H9 (cell line): Measurements from ENCODE around the gene RAP1GAP2. TPM values are rescaled to one million over a fixed set of nuclear protein-coding genes. Genes with fewer than 3 reads are reported as not detected.

ENCODE experiments used
- DNase-seq: peaks from one replicate; pipeline ENCODE4 v3.0.0-alpha.2; 2017
- H2AFZ ChIP-seq: one replicate; pipeline ENCODE4 v1.6.1; 2013; ENCODE audit warnings: mild to moderate bottlenecking, low read length, control low read depth, moderate library complexity
- H2AK5ac ChIP-seq: 2 replicates; pipeline ENCODE4 v1.6.1; 2013; ENCODE audit warnings: low read length, control low read depth, mixed read lengths; ENCODE audit not compliant: insufficient read length
- H2BK120ac ChIP-seq: one replicate; pipeline ENCODE4 v1.6.1; 2013; ENCODE audit warnings: low read depth, mild to moderate bottlenecking, low read length, control low read depth, inconsistent platforms; ENCODE audit not compliant: poor library complexity, severe bottlenecking
- H2BK12ac ChIP-seq: 2 replicates; pipeline ENCODE4 v1.6.1; 2013; ENCODE audit warnings: low read length, control low read depth, mixed read lengths, low read depth; ENCODE audit not compliant: insufficient read length
- H2BK15ac ChIP-seq: 2 replicates; pipeline ENCODE4 v1.6.1; 2013; ENCODE audit warnings: low read depth, low read length, control low read depth
- H2BK20ac ChIP-seq: one replicate; pipeline ENCODE4 v1.6.1; 2013; ENCODE audit warnings: low read depth, mild to moderate bottlenecking, low read length, control low read depth, inconsistent platforms; ENCODE audit not compliant: poor library complexity, severe bottlenecking
- H2BK5ac ChIP-seq: 2 replicates; pipeline ENCODE4 v1.6.1; 2013; ENCODE audit warnings: low read length, control low read depth, mixed read lengths; ENCODE audit not compliant: insufficient read length
- H3K14ac ChIP-seq: 2 replicates; pipeline ENCODE4 v1.6.1; 2013; ENCODE audit warnings: low read length, control low read depth; ENCODE audit not compliant: insufficient read depth
- H3K18ac ChIP-seq: 2 replicates; pipeline ENCODE4 v1.6.1; 2013; ENCODE audit warnings: low read depth, mild to moderate bottlenecking, mixed read lengths, low read length, control low read depth; ENCODE audit not compliant: insufficient read length
- H3K23ac ChIP-seq: 2 replicates; pipeline ENCODE4 v1.6.1; 2013; ENCODE audit warnings: low read length, control low read depth, mixed read lengths, low read depth; ENCODE audit not compliant: insufficient read length
- H3K23me2 ChIP-seq: 2 replicates; pipeline ENCODE4 v1.6.1; 2013; ENCODE audit warnings: low read depth, mild to moderate bottlenecking, mixed read lengths, low read length, control low read depth; ENCODE audit not compliant: insufficient read length, poor library complexity, severe bottlenecking
- H3K27ac ChIP-seq: 2 replicates; pipeline ENCODE4 v1.5.1; 2013; ENCODE audit warnings: low read length, control low read depth, mixed read lengths, low read depth; ENCODE audit not compliant: insufficient read length
- H3K27me3 ChIP-seq: 2 replicates; pipeline ENCODE4 v1.6.1; 2013; ENCODE audit warnings: low read length, control low read depth, inconsistent platforms; ENCODE audit not compliant: insufficient read depth
- H3K4ac ChIP-seq: 2 replicates; pipeline ENCODE4 v1.6.1; 2013; ENCODE audit warnings: low read depth, mild to moderate bottlenecking, control low read depth, inconsistent platforms, low read length, moderate library complexity
- H3K4me1 ChIP-seq: 2 replicates; pipeline ENCODE4 v1.6.1; 2013; ENCODE audit warnings: low read length, control low read depth, inconsistent platforms; ENCODE audit not compliant: insufficient read depth
- H3K4me2 ChIP-seq: 2 replicates; pipeline ENCODE4 v1.6.1; 2013; ENCODE audit warnings: low read length, control low read depth, mixed read lengths; ENCODE audit not compliant: insufficient read length, insufficient read depth
- H3K56ac ChIP-seq: 2 replicates; pipeline ENCODE4 v1.6.1; 2013; ENCODE audit warnings: low read depth, mild to moderate bottlenecking, mixed read lengths, low read length, control low read depth; ENCODE audit not compliant: insufficient read length
- H3K79me1 ChIP-seq: 2 replicates; pipeline ENCODE4 v1.6.1; 2013; ENCODE audit warnings: low read depth, mild to moderate bottlenecking, moderate library complexity, low read length, control low read depth, inconsistent platforms; ENCODE audit not compliant: insufficient read depth, poor library complexity, severe bottlenecking
- H3K79me2 ChIP-seq: 2 replicates; pipeline ENCODE4 v1.6.1; 2013; ENCODE audit warnings: low read length, control low read depth, inconsistent platforms; ENCODE audit not compliant: insufficient read depth
- H3K9ac ChIP-seq: 2 replicates; pipeline ENCODE4 v1.6.1; 2013; ENCODE audit warnings: low read length, control low read depth, mixed read lengths; ENCODE audit not compliant: insufficient read length; ENCODE audit errors: extremely low read depth
- H3K9me3 ChIP-seq: one replicate; pipeline ENCODE4 v1.6.1; 2013; ENCODE audit warnings: low read depth, low read length, inconsistent platforms; ENCODE audit not compliant: control insufficient read depth
- H3T11ph ChIP-seq: one replicate; pipeline ENCODE4 v1.6.1; 2013; ENCODE audit warnings: mild to moderate bottlenecking, low read length, control low read depth, inconsistent platforms
- H4K20me1 ChIP-seq: one replicate; pipeline ENCODE4 v1.6.1; 2013; ENCODE audit not compliant: control insufficient read depth, insufficient read length, insufficient read depth
- H4K5ac ChIP-seq: 2 replicates; pipeline ENCODE4 v1.6.1; 2013; ENCODE audit warnings: low read depth, mild to moderate bottlenecking, mixed read lengths, low read length, control low read depth; ENCODE audit not compliant: insufficient read length
- H4K8ac ChIP-seq: replicated peaks from 2 replicates; pipeline ENCODE4 v1.6.1; 2013; ENCODE audit warnings: low read length, control low read depth, mixed read lengths, low read depth; ENCODE audit not compliant: insufficient read length
- H4K91ac ChIP-seq: 2 replicates; pipeline ENCODE4 v1.6.1; 2013; ENCODE audit warnings: low read depth, mild to moderate bottlenecking, moderate library complexity, mixed read lengths, low read length, control low read depth; ENCODE audit not compliant: insufficient read length
- H3K27ac Mint-ChIP-seq, 3 experiments: 2 replicates in 2 of 3; 3 replicates in 1 of 3; pipeline ENCODE4 v1.8.0; 2020 to 2021; ENCODE audit warnings: mixed read lengths in 3 of 3, mild to moderate bottlenecking in 1 of 3, moderate library complexity in 1 of 3
- H3K27me3 Mint-ChIP-seq: 2 replicates; pipeline ENCODE4 v1.8.0; 2021; ENCODE audit warnings: low read depth, mild to moderate bottlenecking, moderate library complexity, mixed read lengths
- H3K36me3 Mint-ChIP-seq, 3 experiments: 2 replicates in 2 of 3; 3 replicates in 1 of 3; pipeline ENCODE4 v1.8.0; 2020 to 2021; ENCODE audit warnings: low read depth in 3 of 3, mixed read lengths in 3 of 3; ENCODE audit not compliant: insufficient read depth in 1 of 3
- H3K4me1 Mint-ChIP-seq, 2 experiments: 2 replicates each; pipeline ENCODE4 v1.8.0; 2020; ENCODE audit warnings: mixed read lengths in 2 of 2
- H3K4me3 Mint-ChIP-seq, 2 experiments: 2 replicates in 1 of 2; 3 replicates in 1 of 2; pipeline ENCODE4 v1.8.0; 2020 to 2021; ENCODE audit warnings: mild to moderate bottlenecking in 2 of 2, mixed read lengths in 2 of 2, moderate library complexity in 1 of 2
- H3K9me3 Mint-ChIP-seq, 2 experiments: 2 replicates in 1 of 2; 3 replicates in 1 of 2; pipeline ENCODE4 v1.8.0; 2020; ENCODE audit warnings: mild to moderate bottlenecking in 2 of 2, mixed read lengths in 2 of 2, moderate library complexity in 1 of 2
- WGBS: extraction: QIAGEN DNeasy Blood & Tissue Kit; methylation state at CpG from one replicate; pipeline ENCODE4 v1.1.7; 2013; ENCODE audit warnings: missing lambda C conversion rate, low lambda C conversion rate, mixed read lengths; ENCODE audit not compliant: insufficient read length; ENCODE audit errors: extremely low coverage; 5-methylcytosine and 5-hydroxymethylcytosine counted together
- total RNA-seq: library from RNA; stranded (reverse); gene quantifications from 2 replicates; pipeline ENCODE4 v1.2.1, GENCODE V29; 2021
- TF ChIP-seq, protein P1 (sequence below): fragments of 200-600 bp; sonication (generic); conservative IDR thresholded peaks from 3 replicates; pipeline ENCODE4 v1.8.0; 2021; ENCODE audit warnings: antibody characterized with exemption, mild to moderate bottlenecking

The RAP1GAP2 gene
- total RNA-seq, 1 experiment from 2014 or later = 33.8 TPM

- TF ChIP-seq, protein P1, sequence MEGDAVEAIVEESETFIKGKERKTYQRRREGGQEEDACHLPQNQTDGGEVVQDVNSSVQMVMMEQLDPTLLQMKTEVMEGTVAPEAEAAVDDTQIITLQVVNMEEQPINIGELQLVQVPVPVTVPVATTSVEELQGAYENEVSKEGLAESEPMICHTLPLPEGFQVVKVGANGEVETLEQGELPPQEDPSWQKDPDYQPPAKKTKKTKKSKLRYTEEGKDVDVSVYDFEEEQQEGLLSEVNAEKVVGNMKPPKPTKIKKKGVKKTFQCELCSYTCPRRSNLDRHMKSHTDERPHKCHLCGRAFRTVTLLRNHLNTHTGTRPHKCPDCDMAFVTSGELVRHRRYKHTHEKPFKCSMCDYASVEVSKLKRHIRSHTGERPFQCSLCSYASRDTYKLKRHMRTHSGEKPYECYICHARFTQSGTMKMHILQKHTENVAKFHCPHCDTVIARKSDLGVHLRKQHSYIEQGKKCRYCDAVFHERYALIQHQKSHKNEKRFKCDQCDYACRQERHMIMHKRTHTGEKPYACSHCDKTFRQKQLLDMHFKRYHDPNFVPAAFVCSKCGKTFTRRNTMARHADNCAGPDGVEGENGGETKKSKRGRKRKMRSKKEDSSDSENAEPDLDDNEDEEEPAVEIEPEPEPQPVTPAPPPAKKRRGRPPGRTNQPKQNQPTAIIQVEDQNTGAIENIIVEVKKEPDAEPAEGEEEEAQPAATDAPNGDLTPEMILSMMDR = no peak
- no peak overlapping the region for H2AK5ac ChIP-seq
- H3K27me3 ChIP-seq = no peaks in the 10 kb centered on the region
- H3K23ac ChIP-seq = no peak overlapping the region
- H2BK120ac ChIP-seq = no peak overlapping the region
- no peak overlapping the region for H2BK12ac ChIP-seq
- no peak overlapping the region for H3T11ph ChIP-seq
- Mint-ChIP-seq H3K4me1 (peaks cover 12 to 18% of the 10 kb centered on the region in 2 experiments), H3K27me3 (0 out of 2 replicates have a peak, but pooled peaks cover 2% of the 10 kb centered on the region), H3K36me3 (no peaks in the 10 kb centered on the region; a peak in 1 of 7 replicates), H3K27ac (peak overlapping the region in 1 of 3 experiments; percentile 80; a peak in 1 of 7 replicates), H3K9me3 (no peaks in the 10 kb centered on the region), H3K4me3 (no peak overlapping the region)
- no peaks in the 10 kb centered on the region for H3K23me2 ChIP-seq
- no peak overlapping the region for H4K8ac ChIP-seq
- no peaks in the 10 kb centered on the region for H3K9me3 ChIP-seq
- no peaks in the 10 kb centered on the region for H3K79me1 ChIP-seq
- no peak overlapping the region for H3K18ac ChIP-seq
- H3K27ac ChIP-seq = no peak overlapping the region
- no peaks in the 10 kb centered on the region for H3K79me2 ChIP-seq
- H3K9ac ChIP-seq = no peak overlapping the region
- H2BK20ac ChIP-seq = no peak overlapping the region
- H3K56ac ChIP-seq = no peak overlapping the region
- H2BK15ac ChIP-seq = no peak overlapping the region
- no peak overlapping the region for H2AFZ ChIP-seq
- no peak overlapping the region for H3K4me2 ChIP-seq
- H4K20me1 ChIP-seq = peaks cover 3% of the 10 kb centered on the region
- no peak overlapping the region for H3K4ac ChIP-seq
- no CpG with 5 or more reads among the region's 14 CpGs for WGBS
- no peak for DNase-seq
- H2BK5ac ChIP-seq = no peak overlapping the region
- no peak overlapping the region for H4K5ac ChIP-seq
- no peak overlapping the region for H4K91ac ChIP-seq
- no peak overlapping the region for H3K14ac ChIP-seq
- no peaks in the 10 kb centered on the region for H3K4me1 ChIP-seq
Observed at GRCh38 chr17:2803386-2803785, 7.1 kb downstream of the RAP1GAP2 start.
